GM19438 (cell line): ENCODE results near the gene GDNF.
A peak's percentile ranks its signal among the peaks of the same experiment; 100 is the strongest.
"Not testable (repeated sequence)": the region's sequence is repeated elsewhere in the genome, so short reads cannot be mapped to it uniquely, and the experiment has no call there.

Source experiments
- ATAC-seq: cut with Tn5 transposase; IDR thresholded peaks from one replicate; pipeline ENCODE4 v1.9.1; 2021; ENCODE audit warnings: low read depth; ENCODE audit not compliant: unreplicated experiment

GDNF gene, protein sequence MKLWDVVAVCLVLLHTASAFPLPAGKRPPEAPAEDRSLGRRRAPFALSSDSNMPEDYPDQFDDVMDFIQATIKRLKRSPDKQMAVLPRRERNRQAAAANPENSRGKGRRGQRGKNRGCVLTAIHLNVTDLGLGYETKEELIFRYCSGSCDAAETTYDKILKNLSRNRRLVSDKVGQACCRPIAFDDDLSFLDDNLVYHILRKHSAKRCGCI

DNA sequence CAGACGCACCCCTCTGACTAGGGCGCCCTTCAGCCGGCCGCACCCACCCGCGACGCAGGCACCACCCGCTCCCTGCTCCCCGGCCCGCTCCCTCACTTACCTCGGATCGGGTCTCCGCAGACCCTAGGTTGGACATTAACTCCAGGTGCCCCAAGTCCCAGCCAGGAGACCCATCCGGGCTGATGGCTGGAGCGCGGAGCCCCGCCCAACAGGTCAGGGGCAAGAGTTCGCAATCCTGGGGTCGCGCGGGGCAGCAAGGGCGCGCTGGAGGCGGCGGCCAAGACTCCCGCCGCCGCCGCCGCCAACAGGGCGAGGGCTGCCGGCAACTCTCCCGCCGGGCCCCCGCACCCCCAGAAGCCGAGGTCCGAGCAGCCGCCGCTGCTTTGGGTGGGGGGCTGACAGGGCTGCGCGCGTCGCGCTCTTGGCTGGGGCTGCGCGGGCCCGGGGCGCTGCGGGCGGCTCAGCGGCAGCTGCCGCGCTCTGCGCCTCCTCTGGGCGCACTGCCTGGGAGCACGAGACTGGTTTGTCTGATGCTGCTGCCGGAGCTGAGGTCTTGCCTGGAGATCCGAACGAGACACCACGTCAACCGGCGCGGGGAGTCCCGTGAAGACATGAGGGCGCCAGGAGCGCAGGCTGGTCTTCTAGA, at the start of gene GDNF:
GDNF (minus strand) TSS at position 635 of the 646 bp plus-strand sequence. CDS start 5,245 bp downstream, outside the sequence.
- ATAC-seq = no peak

DNA sequence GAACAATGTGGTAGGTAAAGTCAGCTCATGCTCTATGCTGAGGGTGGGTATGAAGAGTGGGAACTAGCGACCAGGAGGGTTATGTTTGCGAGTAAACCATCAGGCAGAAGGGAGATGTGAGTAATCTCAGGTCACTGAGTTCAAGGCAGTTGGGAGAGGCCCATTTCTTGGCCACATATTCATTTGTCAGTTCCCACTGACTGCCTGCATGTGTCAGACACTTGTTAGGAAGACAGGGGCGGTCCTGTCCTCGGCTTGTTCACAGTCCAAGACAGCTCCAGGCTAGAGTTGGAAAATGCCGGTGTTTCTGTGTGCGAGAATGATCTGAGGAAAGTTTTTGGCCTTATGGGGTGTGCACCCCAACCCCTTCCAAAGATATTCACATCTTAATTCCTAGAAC, 48.6 kb upstream of the GDNF start:
- ATAC-seq = no peak

DNA sequence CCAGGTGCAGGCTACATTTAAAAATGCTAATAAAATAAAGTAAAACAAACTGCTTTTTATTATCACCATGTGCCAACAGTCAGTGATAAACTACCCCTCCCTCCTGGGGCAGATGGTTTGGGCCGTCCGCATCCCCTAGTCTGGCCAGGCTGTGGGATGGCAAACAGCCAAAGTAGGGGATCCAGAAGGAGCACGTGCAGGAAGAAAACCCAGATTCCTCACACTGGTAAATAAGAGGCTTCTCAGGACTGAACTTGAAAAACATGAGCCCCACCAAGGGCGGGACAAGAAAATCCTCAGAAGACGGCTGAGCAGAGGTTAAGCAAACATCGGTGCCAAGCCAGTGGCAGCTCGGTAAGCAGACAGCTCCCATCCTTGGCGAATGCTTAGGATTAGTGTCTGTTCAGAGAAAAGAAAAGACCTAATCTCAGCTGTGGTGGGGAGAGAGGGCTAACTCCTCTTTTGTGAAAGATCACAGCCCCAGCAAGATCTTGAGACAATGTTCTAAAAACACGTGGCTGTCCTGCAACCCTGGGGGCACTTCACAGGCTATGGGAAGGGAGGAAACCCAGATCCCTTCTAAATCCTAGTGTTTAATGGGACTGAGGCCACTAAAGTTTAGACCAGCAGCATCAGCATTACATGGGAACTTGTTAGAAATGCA, 46.5 kb upstream of the GDNF start:
- no peak for ATAC-seq

DNA sequence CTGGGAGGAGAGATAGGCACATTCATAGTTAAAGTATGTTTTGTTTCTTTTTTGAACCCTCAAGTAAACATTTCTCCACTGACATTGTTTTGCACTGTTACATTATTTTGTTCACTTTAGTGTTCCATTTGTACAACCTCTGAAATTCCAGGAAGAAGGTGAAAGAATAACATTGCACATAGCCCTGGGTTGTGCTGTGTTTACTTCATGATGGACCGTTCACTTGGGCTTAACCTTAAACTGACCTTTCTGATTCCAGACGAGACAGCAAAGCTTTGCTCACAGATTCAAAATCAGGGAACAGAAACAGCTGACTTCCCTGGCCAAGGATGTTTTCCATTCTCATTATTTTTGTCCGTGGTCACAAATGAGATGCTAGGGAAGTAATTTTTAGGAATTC, 42.8 kb upstream of the GDNF start:
- ATAC-seq = no peak

DNA sequence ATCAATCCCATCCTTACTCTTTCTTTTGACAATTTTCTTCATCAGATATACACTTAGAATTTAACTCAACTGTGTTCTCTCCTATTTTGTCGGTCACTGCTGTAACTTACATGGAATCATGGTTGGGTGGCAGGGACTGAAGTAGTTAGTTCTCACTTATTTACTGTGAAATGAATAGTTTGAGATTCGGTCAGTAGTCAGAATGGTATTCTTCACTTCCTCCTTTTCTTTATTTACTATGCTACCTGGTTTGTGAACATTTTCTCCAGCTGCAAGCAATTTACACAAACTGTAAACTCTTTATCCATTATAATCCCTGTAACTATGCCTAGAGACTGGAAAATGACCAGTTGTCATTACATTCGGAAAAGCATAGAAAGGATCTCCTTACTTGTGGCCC, 41.5 kb upstream of the GDNF start:
- ATAC-seq = no peak

DNA sequence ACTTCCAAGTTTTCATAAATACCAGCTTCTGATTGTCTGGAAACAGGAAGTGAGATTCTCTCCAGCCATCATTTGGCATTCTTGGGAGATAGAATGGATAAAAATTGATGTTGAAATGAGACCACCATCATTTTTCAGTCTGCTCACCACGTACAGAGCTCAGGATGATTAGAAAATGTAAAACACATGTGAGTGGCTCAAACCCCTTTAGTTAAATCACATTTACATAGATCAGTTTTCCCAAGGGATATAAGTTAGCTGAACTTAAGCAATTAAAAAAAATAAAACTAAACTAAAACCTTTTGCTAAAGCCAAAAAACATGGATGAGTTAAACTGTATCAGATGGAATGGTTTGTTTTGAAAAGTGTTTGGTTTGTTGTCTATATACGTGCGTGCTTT, 37.1 kb upstream of the GDNF start:
- ATAC-seq = no peak

DNA sequence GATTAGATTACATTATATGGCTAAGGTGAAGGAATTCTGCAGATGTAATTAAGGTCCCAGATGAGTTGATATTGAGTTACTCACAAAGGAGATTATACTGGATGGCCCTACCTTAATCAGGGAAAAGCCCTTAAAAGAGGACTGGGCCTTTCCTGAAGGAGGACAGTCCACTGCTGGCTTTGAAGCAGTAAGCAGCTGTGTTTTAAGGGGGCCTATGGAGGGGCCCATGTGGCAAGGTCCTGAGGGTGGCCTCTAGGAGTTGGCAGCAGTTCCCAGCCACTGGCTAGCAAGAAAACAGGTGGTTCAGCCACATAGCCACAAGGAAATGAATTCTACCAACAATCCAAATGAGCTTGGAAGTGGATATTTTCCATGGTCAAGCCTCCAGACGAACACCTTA, 36.4 kb upstream of the GDNF start:
- ATAC-seq = no peak

DNA sequence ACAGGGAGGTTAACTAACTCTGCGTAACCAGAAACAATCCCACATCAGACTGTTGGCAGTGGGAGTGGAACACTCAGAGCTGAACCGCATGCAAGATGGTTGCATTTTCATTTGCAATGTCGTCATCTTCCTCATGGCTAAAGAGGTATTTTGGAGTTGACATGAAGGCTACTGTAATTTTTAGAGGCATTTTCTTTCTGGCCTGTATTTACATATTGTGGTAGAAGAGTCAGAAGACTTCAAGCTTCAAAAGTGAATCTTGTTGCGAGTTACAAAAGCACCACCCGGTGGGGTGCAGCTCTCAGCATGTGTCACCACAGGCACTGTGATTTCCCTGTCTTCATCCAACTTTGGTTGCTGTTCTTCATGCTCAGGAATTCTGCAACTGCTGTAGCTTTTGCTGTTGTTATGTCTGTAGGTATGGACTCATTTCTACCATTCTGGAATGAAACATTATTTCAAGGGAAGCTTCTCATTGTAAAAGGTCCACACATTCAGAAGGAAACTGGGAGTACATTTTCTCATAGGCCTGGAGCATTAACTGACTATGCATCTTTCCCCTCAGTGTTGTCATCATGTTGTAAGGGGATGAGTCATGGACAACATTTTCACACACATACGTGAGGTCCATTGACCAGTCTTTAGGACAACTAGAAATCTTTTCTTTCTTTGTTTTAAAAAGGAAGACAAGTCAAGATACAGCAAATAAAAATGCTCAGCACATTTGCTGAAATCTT, 35.4 kb upstream of the GDNF start:
- no peak for ATAC-seq

DNA sequence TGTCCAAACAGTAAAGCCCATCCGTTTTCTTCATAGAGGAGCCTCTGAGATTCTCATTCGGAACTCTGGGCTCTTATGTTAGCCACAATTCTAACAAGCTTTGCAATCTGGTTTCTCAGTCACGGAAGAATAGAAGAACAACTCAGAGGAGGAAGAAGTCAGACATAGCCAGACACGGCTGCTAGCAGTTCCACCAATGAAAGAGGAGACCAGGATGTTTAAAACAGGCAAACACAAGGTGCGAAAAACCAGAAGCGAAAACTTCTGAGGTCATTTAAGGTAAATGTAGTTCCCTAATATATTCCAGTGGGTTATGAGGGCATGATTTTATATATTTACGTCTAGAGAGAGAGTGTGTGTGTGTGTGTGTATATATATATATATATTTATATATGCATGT, 34.1 kb upstream of the GDNF start:
- ATAC-seq = no peak

DNA sequence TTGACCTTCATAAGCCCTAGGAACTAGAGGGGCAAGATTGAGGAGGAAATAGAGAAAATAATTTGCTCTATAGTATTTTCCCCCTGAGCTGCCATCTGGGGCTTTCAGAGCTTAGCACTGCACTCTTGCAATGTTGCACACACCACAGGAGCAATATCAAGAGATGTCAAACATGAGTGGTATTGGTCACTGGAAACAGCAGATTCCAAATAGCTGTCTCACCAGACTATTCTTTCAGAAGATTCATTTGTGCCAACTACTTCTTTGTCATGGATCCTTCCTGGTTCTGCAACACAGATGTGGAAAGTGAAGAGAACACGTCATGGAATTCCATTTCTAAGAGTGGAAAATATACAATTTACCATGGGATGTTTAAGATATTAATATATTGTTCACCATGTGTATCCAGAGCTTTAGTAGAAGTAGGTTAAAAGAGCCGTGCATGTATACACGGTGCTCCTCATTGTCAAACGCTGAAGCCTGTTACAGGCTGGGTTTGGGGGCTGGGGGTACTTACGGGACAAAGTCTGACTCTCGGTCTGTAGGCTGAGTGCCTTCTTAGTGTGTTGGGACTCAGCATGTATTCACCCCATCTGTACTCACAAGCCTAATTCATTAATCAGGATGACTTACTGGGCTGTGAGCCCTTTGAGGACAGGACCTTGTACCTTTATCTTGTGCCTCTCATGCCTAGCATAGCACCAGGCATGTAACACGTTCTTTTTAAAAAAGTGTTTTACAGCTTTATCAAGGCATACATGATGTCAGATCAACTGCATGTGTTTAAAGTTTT, 31.4 kb upstream of the GDNF start:
- no peak for ATAC-seq

DNA sequence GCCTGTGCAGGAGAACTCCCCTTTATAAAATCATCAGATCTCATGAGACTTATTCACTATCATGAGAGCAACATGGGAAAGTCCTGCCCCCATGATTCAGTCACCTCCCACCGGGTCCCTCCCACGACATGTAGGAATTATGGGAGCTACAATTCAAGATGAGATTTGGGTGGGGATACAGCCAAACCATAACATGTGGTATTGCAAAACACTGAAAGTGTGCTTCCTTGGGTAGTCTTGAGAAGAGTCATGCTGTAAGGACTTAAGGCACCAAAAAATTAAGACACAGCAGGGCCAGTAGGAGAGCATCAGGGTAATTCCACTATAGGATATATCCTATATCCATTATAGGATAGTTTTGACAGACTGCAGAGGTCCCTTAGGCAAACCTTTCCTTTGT, 29.4 kb upstream of the GDNF start:
- ATAC-seq = no peak

DNA sequence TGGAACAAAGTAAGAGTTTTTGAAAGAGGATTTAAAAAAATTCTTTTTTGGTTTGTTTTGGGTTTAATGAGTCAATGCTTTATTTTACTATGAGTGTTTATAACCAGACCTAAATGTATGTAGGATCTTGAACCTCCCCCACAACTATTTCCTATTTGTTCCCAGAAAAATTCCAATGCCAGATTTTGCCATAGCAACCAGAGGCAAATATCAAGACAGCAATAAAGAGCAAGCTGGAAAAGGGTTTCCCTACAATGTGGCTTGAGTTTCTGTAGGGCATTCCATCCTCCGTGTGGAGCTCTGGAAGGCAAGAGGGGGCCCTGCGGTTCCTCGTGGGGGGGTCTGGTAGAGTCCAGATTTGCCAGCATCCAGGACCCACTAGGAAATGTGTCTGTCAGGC, 27.8 kb upstream of the GDNF start:
- no peak for ATAC-seq

DNA sequence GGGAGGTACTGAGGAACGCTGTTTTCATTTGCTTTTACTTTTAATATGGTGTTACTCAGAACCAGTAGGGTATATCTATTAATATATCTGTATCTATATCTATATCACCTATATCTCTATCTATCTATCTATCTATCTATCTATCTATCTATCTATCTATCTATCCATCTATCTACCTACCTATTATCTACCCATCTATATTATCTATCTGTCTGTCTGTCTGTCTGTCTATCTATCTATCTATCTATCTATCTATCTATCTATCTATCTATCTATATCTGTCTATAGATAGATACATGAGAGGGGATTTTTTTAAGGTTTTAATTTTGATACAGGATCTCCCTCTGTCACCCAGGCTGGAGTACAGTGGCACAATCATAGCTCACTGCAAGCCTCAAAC, 23.1 kb upstream of the GDNF start:
- not testable (repeated sequence) for ATAC-seq

DNA sequence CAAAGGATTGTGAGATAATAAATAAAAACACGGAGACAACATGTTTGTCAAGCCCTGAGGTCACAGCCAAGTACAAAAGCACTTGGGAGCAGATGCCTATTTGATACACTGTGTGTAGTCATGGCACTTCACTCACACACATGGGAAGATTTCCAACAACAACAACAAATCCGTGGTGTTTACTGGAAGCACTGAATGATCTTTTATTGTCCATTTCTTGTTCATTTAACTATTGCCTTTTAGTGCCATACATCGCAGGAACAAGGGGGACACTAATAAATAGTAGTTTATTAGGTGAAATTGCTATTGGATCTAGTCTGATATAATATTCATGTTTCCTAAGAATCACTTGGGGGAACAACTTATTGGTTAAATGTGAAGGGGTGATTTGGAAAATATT, 20.4 kb upstream of the GDNF start:
- no peak for ATAC-seq

DNA sequence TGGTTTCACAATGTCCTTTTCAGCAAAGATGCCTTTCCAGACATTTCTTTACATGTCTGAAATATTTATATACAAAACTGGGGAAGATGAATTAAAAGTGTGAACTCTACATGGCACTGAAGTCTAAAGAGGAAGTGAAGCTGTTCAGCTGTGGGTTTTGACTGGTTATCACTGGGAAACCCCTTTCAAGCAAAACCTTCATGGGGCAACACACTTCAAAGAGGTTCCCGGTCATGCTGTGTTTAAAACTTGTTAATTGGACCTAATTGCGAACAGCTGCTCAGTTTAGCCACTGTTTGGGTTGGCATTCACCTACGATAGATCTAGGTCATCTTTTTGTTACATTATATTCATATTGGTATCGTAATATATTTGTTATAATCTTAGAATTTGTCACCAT, 20.0 kb upstream of the GDNF start:
- ATAC-seq = peak; percentile 93

DNA sequence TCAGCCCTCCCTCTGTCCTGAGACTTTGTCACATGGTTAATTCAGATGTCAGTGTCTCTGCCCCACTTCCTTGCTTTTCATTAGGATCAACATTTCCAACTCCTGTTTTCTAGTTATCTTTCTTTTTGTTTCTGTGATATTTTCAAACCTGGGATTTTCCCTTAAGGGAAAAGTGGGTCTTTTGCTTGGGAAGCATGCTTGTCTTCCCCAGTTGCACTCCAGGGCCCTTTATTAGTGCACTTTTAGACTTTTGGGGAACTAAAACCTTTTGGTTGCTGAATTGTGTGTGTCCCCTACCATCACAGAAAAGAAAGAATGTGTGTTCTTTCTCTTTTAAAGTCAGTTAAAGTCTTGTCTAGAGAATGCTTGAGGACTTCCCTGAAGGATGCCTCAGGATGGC, 18.4 kb upstream of the GDNF start:
- ATAC-seq = no peak

DNA sequence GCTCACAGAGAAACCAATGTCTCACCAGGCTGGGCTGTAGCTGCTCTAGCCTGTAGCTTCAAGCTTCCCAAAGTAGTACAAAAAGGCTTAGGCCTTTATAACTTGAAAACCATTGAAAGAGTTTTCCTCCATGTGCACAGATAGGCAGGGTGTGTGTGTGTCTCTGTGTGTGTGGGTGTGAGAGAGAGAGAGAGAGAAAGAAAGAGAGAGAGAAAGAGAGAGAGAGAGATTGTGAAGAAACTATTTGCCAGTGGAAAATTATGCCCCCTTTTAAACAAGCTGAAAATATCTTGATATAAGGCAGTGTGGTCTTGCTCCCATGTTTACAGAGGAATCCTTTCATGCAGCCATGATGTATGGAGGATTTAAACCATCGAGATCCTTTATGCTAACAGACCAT, 17.9 kb upstream of the GDNF start:
- no peak for ATAC-seq

DNA sequence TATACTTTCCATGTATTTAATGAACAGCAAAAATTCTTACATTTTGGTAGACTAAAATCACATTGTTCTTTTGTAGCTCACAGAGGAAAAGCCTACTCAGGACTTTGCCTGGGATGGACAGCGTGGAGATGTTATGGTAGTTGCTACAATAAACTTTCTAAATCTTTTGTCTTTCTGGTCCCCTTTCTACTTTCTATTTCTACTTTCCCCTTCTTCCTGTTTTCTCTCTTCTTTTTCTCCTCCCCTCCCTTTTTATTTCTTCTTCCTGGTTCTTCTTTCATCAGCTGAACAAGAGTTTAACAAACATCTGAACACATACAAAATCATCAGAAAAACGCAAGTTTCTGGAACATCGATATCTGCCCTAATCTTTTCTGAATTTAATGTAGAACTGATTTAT, 15.6 kb upstream of the GDNF start:
- ATAC-seq = no peak

DNA sequence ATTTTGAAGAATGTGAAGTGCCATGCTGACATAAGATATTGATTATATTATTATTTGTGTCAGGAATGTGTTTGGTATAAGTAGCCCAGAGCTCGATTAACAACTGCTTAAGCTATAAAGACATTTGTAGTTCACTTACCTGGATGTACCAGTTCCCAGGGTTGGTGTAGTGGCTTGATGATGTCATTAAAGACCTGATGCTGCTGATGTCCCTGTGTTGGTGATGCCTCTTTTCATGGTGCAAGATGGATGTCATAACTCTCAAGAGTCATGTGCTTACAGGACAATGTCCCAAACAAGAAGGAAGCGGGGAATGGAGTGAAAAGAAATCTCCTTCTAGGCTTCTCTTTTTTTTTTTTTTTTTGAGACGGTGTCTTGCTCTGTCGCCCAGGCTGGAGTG, 11.5 kb upstream of the GDNF start:
- ATAC-seq = no peak

DNA sequence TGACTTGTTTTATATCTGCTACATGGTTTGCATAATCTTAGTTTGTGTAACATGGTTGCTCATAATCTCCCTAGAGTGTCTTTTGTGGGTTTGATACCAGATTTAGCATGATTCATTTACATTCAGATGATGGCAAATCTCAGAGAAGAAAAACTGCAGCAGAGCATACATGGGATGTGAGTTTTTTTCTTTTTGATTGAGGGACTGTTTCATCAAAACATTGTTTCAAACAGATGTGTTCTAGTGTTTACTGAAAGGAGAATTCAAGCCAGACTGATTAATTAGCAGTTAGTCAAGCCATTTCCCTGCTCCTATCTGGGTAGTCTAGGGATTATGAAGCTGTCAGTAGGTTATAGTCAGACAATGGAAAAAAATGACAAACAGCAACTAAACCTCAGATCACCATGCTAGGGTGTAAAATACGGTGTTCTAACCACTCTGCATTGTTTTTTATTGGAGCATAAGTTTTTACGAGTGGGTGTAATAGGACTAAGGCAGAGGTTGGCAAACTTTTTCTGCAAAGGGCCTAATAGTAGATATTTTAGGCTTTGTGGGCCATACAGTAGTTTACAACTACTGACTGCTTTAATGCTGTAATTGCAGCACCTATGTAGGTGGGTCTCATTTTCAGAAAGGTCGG, 10.5 kb upstream of the GDNF start:
- ATAC-seq = no peak
